Right atrium auricular region (tissue), 2 donors: ENCODE data around the gene CRACR2B. TPM values are rescaled to one million over a fixed set of nuclear protein-coding genes. Genes with fewer than 3 reads are reported as not detected.
A peak's percentile ranks its signal among the peaks of the same experiment; 100 is the strongest.

Source experiments
- DNase-seq: peaks from one replicate; pipeline ENCODE4 v3.0.0-alpha.2; 2019; ENCODE audit warnings: low spot score
- H3K27ac ChIP-seq, 2 donors: fragments of 200-600 bp; sonication (generic); 1 replicate in 1 of 2; 2 replicates in 1 of 2; pipeline ENCODE4 v1.5.1; 2016 to 2019
- H3K27me3 ChIP-seq, 2 donors: fragments of 200-600 bp; sonication (generic); one replicate each; pipeline versions ENCODE4 v1.5.1 to v1.6.0; 2017 to 2019
- H3K36me3 ChIP-seq: fragments of 200-600 bp; sonication (generic); one replicate; pipeline ENCODE4 v1.5.1; 2016
- H3K4me1 ChIP-seq, 2 donors: fragments of 200-600 bp; sonication (generic); one replicate each; pipeline versions ENCODE4 v1.5.1 to v1.6.0; 2017 to 2019
- H3K4me3 ChIP-seq, 2 donors: fragments of 200-600 bp; sonication (generic); 1 replicate in 1 of 2; 2 replicates in 1 of 2; pipeline ENCODE4 v1.5.1; 2017 to 2019; ENCODE audit warnings: mild to moderate bottlenecking in 1 of 2, moderate library complexity in 1 of 2
- H3K9me3 ChIP-seq, 2 donors: fragments of 200-600 bp; sonication (generic); one replicate each; pipeline ENCODE4 v1.5.1; 2019
- CTCF ChIP-seq, 2 donors: fragments of 200-600 bp; sonication (generic); IDR thresholded peaks; one replicate each; pipeline ENCODE4 v1.5.1; 2019; ENCODE audit warnings: antibody characterized with exemption in 2 of 2
- total RNA-seq, 2 donors: library from RNA; depleted of rRNA; stranded (reverse); fragments of >200 nt; gene quantifications; one replicate each; pipeline ENCODE4 v1.1.0, GENCODE V29; 2016

The CRACR2B gene
- total RNA-seq, 2 donors from 2014 or later: 15.6 to 29.7 TPM

- H3K4me1 ChIP-seq: peaks cover 0 to 63% of the 10 kb centered on the region in 2 donors
- H3K27ac ChIP-seq: no peak overlapping the region
- no peak for TF ChIP-seq CTCF (IDR thresholded peaks at IDR 0.05)
- H3K9me3 ChIP-seq: no peaks in the 10 kb centered on the region
- H3K27me3 ChIP-seq: no peaks in the 10 kb centered on the region
- no peaks in the 10 kb centered on the region for H3K36me3 ChIP-seq
- no peak for DNase-seq
- H3K4me3 ChIP-seq: peak overlapping the region; percentile 29 to 58
These were observed 22.4 kb downstream of the CRACR2B start for GRCh38 chr11:849951-850774.

- Histone ChIP-seq H3K4me3 (no peak overlapping the region), H3K36me3 (no peaks in the 10 kb centered on the region), H3K4me1 (peaks cover 0 to 60% of the 10 kb centered on the region in 2 donors), H3K27me3 (no peaks in the 10 kb centered on the region), H3K9me3 (no peaks in the 10 kb centered on the region), H3K27ac (no peak overlapping the region)
- no peak for TF ChIP-seq CTCF (IDR thresholded peaks at IDR 0.05)
- no peak for DNase-seq
These were observed 23.4 kb downstream of the CRACR2B start for GRCh38 chr11:850775-851763.

- Histone ChIP-seq H3K27ac (no peak overlapping the region), H3K9me3 (no peaks in the 10 kb centered on the region), H3K4me3 (no peak overlapping the region), H3K27me3 (no peaks in the 10 kb centered on the region), H3K36me3 (no peaks in the 10 kb centered on the region), H3K4me1 (peaks cover 0 to 54% of the 10 kb centered on the region in 2 donors)
- DNase-seq: no peak
- no peak for TF ChIP-seq CTCF (IDR thresholded peaks at IDR 0.05)
These were observed 25.0 kb downstream of the CRACR2B start for GRCh38 chr11:852762-853161.

GRCh38 chr11:853682-854448 is 26.1 kb downstream of the CRACR2B start:
- Histone ChIP-seq H3K9me3 (no peaks in the 10 kb centered on the region), H3K36me3 (no peaks in the 10 kb centered on the region), H3K4me3 (no peak overlapping the region), H3K4me1 (peaks cover 0 to 43% of the 10 kb centered on the region in 2 donors), H3K27me3 (no peaks in the 10 kb centered on the region), H3K27ac (no peak overlapping the region)
- no peak for TF ChIP-seq CTCF (IDR thresholded peaks at IDR 0.05)
- no peak for DNase-seq

DNA sequence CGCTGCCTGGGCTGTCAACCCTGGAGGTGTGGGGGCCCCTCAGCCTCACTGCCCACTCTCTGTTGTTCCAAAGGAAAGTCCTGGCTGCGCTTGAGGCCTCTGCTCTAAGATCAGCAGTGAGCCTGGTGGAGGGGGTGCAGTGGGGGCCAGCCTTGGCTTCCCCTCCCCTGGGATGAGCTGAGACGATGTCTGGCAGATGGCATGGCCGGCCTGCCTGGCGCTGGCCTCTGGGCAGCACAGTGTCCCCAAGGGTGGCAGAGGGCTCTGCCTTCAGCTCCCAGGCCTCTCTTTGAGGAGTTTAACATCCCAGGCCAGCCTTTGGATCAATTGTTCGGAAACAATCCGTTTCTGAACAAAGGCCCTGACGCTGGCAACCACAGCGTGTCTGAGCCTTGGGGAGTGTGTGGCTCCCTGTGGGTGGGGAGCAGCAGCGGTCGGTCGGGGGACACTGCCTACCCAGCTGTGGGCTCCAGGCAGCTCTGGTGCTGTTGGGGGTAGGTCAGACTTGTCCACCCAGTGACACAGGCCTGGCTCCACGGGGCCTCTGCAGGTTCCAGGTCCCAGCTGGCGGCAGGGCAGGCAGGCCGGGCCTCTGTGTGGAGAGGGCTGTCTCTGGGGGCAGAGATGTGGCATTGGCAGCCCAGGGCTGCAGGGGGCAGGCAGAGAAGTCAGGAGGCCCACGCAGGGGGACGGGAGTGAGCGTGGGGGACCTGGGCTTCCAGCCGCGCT is 27.0 kb downstream of the CRACR2B start:
- Histone ChIP-seq H3K36me3 (no peaks in the 10 kb centered on the region), H3K4me1 (peaks cover 0 to 47% of the 10 kb centered on the region in 2 donors), H3K4me3 (no peak overlapping the region), H3K27ac (no peak overlapping the region), H3K27me3 (no peaks in the 10 kb centered on the region), H3K9me3 (no peaks in the 10 kb centered on the region)
- DNase-seq: no peak
- TF ChIP-seq CTCF (IDR thresholded peaks at IDR 0.05): no peak
